22Rv1 (cell line): ENCODE data around the gene UBAC1.

Experiments
- H3K27ac ChIP-seq: fragments of 450-650 bp; 2 replicates; pipeline ENCODE4 v1.5.1; 2017
- CTCF ChIP-seq: fragments of 450-650 bp; IDR thresholded peaks from 2 replicates; pipeline ENCODE4 v1.5.1; 2017; ENCODE audit warnings: mild to moderate bottlenecking
- ZFX ChIP-seq: fragments of 450-650 bp; IDR thresholded peaks from 2 replicates; pipeline ENCODE4 v1.6.1; 2017; ENCODE audit warnings: antibody characterized with exemption, borderline replicate concordance

UBAC1 gene

GRCh38 chr9:135930446-135931345 is 30.5 kb downstream of the UBAC1 start:
- TF ChIP-seq CTCF (no peak), ZFX (no peak)

GRCh38 chr9:135929656-135930445 is 31.3 kb downstream of the UBAC1 start:
- no peak overlapping the region for H3K27ac ChIP-seq
- TF ChIP-seq ZFX (no peak), CTCF (no peak)

More at GRCh38 chr9:135930446-135931345, 30.5 kb downstream of the UBAC1 start:
- no peak overlapping the region for H3K27ac ChIP-seq

- H3K27ac ChIP-seq: no peak overlapping the region
- no peak for TF ChIP-seq ZFX
- TF ChIP-seq CTCF: no peak
Measured at GRCh38 chr9:135928731-135929655, 32.2 kb downstream of the UBAC1 start.

- no peak overlapping the region for H3K27ac ChIP-seq
- TF ChIP-seq CTCF (no peak), ZFX (no peak)
Measured at GRCh38 chr9:135928074-135928730, 33.0 kb downstream of the UBAC1 start.

GRCh38 chr9:135927195-135928013 is 33.8 kb downstream of the UBAC1 start:
- no peak overlapping the region for H3K27ac ChIP-seq
- no peak for TF ChIP-seq CTCF
- no peak for TF ChIP-seq ZFX
